Measurements from ENCODE around the gene DDX10. TPM values are rescaled to one million over a fixed set of nuclear protein-coding genes. Genes with fewer than 3 reads are reported as not detected.

DDX10 gene
- total and polyA plus RNA-seq, 4 donors = 8.0 to 11.8 (median 9.0) TPM

DNA sequence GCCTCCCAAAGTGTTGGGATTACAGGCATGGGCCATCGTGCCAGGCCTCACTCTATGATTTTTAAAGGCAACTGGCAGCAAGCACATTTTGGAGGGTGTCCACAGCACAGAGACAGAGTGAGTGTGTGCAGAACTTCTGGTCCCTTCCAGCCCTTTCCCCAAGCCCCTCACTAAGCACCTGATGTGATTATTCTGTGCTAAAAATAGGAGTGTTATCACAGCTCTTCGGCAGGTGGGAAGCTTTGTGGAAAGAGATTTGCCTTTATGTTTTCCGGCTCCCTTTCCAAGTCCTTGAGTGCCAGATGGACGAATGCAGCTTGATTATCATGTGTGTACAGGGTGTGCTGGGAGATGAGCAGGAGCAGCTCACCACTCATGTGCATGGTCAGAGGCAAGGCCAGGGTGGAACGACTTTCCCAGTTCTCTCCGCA lies 310.8 kb downstream of the DDX10 start (continued):
- TF ChIP-seq, protein P1, sequence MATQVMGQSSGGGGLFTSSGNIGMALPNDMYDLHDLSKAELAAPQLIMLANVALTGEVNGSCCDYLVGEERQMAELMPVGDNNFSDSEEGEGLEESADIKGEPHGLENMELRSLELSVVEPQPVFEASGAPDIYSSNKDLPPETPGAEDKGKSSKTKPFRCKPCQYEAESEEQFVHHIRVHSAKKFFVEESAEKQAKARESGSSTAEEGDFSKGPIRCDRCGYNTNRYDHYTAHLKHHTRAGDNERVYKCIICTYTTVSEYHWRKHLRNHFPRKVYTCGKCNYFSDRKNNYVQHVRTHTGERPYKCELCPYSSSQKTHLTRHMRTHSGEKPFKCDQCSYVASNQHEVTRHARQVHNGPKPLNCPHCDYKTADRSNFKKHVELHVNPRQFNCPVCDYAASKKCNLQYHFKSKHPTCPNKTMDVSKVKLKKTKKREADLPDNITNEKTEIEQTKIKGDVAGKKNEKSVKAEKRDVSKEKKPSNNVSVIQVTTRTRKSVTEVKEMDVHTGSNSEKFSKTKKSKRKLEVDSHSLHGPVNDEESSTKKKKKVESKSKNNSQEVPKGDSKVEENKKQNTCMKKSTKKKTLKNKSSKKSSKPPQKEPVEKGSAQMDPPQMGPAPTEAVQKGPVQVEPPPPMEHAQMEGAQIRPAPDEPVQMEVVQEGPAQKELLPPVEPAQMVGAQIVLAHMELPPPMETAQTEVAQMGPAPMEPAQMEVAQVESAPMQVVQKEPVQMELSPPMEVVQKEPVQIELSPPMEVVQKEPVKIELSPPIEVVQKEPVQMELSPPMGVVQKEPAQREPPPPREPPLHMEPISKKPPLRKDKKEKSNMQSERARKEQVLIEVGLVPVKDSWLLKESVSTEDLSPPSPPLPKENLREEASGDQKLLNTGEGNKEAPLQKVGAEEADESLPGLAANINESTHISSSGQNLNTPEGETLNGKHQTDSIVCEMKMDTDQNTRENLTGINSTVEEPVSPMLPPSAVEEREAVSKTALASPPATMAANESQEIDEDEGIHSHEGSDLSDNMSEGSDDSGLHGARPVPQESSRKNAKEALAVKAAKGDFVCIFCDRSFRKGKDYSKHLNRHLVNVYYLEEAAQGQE (IDR thresholded peaks at IDR 0.05) = no peak
- no peak for TF ChIP-seq EGR1 (IDR thresholded peaks at IDR 0.05; ENCODE audit: low read depth in 2 of 2)

DNA sequence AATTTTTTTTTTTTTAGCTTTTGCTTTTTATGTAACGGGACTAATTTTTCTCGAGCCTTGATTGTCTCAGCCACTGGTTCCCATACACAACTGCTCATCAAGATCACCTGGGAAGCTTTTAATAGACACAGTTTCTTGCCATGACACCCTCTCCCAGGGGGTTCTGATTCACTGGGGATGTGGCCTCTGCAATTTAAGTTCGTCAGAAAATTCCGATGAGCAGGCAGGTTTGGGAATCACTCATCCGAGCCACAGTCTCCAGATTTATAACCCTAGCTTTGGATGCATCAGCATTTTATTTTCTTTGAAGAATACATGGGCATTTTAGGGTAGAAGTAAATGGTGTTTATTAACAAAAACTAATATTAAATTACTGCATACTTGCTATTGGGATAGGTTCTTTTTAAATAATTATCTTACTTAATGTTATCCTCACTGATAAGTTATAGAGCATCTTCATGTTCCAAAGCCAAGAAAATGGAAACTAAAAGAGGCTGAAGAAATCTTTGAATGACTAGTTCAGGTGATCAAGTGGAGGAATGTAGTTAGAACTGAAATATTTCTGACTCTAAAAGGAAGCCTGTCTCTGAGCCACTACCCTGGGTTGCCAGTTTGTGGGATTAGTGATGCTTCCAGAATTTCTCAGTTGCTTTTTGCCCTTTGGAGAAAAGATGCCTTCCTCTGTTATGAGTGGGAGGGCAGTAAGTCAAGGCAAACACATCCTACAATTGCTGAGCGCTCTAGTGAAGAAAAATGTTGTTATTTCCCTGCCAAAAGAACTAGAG lies 319.0 kb downstream of the DDX10 start:
- no peaks in the 10 kb centered on the region for H3K4me1 ChIP-seq (ENCODE audit: control insufficient read depth in 4 of 4, insufficient read depth in 4 of 4, low read length in 3 of 4)
- no peak overlapping the region for H3K9ac ChIP-seq (ENCODE audit: low read depth in 1 of 2, low read length in 2 of 2)
- no peak for DNase-seq (ENCODE audit: low spot score)
- no peaks in the 10 kb centered on the region for H3K9me3 ChIP-seq (ENCODE audit: control insufficient read depth in 4 of 4, low read length in 3 of 4)
- TF ChIP-seq, protein P1 (IDR thresholded peaks at IDR 0.05) = no peak
- TF ChIP-seq FOXA1 (IDR thresholded peaks at IDR 0.05) = no peak
- TF ChIP-seq FOXA2 (IDR thresholded peaks at IDR 0.05) = no peak
- no peak for TF ChIP-seq HNF4A (conservative IDR thresholded peaks at IDR 0.05)
- no peak for TF ChIP-seq RAD21 (IDR thresholded peaks at IDR 0.05)
- TF ChIP-seq TAF1 (conservative IDR thresholded peaks at IDR 0.05) = no peak
- no peak for TF ChIP-seq JUND (IDR thresholded peaks at IDR 0.05)
- no peak for TF ChIP-seq HNF4G (IDR thresholded peaks at IDR 0.05)
- no peak for TF ChIP-seq SP1 (IDR thresholded peaks at IDR 0.05)
- no peak for TF ChIP-seq NR2F2 (IDR thresholded peaks at IDR 0.05)
- no peak for TF ChIP-seq YY1 (IDR thresholded peaks at IDR 0.05)
- TF ChIP-seq RXRA (IDR thresholded peaks at IDR 0.05) = no peak
- H3K36me3 ChIP-seq (ENCODE audit: control insufficient read depth in 4 of 4, insufficient read depth in 3 of 4, low read depth in 1 of 4, low read length in 3 of 4) = no peaks in the 10 kb centered on the region
- no peak overlapping the region for H3K27ac ChIP-seq (ENCODE audit: low read depth in 1 of 2, low read length in 2 of 2)
- H3K27me3 ChIP-seq (ENCODE audit: control insufficient read depth in 4 of 4, insufficient read depth in 4 of 4, low read length in 3 of 4) = peaks cover 0 to 2% (median 0%) of the 10 kb centered on the region in 4 donors
- 63% methylated on average over 6 of the region's 6 CpGs for WGBS
- H3K4me3 ChIP-seq (ENCODE audit: low read depth in 1 of 3, low read length in 3 of 3) = no peak overlapping the region

DNA sequence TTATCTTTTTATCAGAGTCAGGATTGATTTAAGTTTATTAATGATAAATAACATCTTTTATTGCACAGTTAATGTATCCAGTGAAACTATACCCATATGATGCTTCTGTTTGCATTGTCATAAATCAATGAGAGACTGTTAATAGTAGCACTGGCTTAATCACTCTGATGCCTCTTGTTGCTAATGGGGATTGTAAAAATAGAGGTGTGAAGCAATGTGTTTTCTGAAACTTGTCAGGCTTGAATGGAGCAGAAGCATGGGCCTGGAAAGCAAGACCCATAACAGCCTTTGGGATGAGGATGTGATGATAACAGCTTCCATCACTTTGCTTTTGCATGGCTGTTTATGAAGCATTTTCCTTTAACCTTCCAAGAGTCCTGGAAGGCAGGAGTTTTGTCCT lies 319.7 kb downstream of the DDX10 start:
- Histone ChIP-seq H3K9ac (ENCODE audit: low read depth in 1 of 2, low read length in 2 of 2) (no peak overlapping the region), H3K4me3 (ENCODE audit: low read depth in 1 of 3, low read length in 3 of 3) (no peak overlapping the region), H3K27me3 (ENCODE audit: control insufficient read depth in 4 of 4, insufficient read depth in 4 of 4, low read length in 3 of 4) (peaks cover 0 to 2% (median 0%) of the 10 kb centered on the region in 4 donors), H3K4me1 (ENCODE audit: control insufficient read depth in 4 of 4, insufficient read depth in 4 of 4, low read length in 3 of 4) (no peaks in the 10 kb centered on the region), H3K27ac (ENCODE audit: low read depth in 1 of 2, low read length in 2 of 2) (no peak overlapping the region), H3K9me3 (ENCODE audit: control insufficient read depth in 4 of 4, low read length in 3 of 4) (no peaks in the 10 kb centered on the region), H3K36me3 (ENCODE audit: control insufficient read depth in 4 of 4, insufficient read depth in 3 of 4, low read depth in 1 of 4, low read length in 3 of 4) (no peaks in the 10 kb centered on the region)
- no peak for DNase-seq (ENCODE audit: low spot score)
- TF ChIP-seq, protein P2, sequence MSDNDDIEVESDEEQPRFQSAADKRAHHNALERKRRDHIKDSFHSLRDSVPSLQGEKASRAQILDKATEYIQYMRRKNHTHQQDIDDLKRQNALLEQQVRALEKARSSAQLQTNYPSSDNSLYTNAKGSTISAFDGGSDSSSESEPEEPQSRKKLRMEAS (IDR thresholded peaks at IDR 0.05) = no peak
- TF ChIP-seq, protein P3, sequence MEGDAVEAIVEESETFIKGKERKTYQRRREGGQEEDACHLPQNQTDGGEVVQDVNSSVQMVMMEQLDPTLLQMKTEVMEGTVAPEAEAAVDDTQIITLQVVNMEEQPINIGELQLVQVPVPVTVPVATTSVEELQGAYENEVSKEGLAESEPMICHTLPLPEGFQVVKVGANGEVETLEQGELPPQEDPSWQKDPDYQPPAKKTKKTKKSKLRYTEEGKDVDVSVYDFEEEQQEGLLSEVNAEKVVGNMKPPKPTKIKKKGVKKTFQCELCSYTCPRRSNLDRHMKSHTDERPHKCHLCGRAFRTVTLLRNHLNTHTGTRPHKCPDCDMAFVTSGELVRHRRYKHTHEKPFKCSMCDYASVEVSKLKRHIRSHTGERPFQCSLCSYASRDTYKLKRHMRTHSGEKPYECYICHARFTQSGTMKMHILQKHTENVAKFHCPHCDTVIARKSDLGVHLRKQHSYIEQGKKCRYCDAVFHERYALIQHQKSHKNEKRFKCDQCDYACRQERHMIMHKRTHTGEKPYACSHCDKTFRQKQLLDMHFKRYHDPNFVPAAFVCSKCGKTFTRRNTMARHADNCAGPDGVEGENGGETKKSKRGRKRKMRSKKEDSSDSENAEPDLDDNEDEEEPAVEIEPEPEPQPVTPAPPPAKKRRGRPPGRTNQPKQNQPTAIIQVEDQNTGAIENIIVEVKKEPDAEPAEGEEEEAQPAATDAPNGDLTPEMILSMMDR (IDR thresholded peaks at IDR 0.05; ENCODE audit: low read depth, low read length, missing input control) = no peak
- TF ChIP-seq HNF4A (conservative IDR thresholded peaks at IDR 0.05) (no peak), FOXA2 (IDR thresholded peaks at IDR 0.05) (no peak), JUND (IDR thresholded peaks at IDR 0.05) (no peak), EGR1 (IDR thresholded peaks at IDR 0.05; ENCODE audit: low read depth in 2 of 2) (no peak), TAF1 (conservative IDR thresholded peaks at IDR 0.05) (no peak)
- TF ChIP-seq, protein P4, sequence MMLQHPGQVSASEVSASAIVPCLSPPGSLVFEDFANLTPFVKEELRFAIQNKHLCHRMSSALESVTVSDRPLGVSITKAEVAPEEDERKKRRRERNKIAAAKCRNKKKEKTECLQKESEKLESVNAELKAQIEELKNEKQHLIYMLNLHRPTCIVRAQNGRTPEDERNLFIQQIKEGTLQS (IDR thresholded peaks at IDR 0.05) = no peak
- TF ChIP-seq, protein P1 (IDR thresholded peaks at IDR 0.05) = no peak
